Upper lobe of left lung (tissue), 6 donors: ENCODE data around the gene DNAAF5. TPM values are rescaled to one million over a fixed set of nuclear protein-coding genes. Genes with fewer than 3 reads are reported as not detected.

Source experiments
- ATAC-seq, 2 donors: fragments of 200-7000 bp; cut with Tn5 transposase; one replicate each; pipeline ENCODE4 v1.9.1; 2022; ENCODE audit warnings: mild to moderate bottlenecking in 2 of 2, moderate library complexity in 2 of 2; ENCODE audit not compliant: low FRiP score in 2 of 2
- DNase-seq, 2 donors: peaks; one replicate each; pipeline ENCODE4 v3.0.0-alpha.2; 2019 to 2020
- H3K27ac ChIP-seq, 4 donors: fragments of 200-600 bp; sonication (generic); one replicate each; pipeline ENCODE4 v1.5.1; 2016 to 2019
- H3K27me3 ChIP-seq, 4 donors: fragments of 200-600 bp; sonication (generic); one replicate each; pipeline ENCODE4 v1.5.1; 2017 to 2019
- H3K36me3 ChIP-seq, 4 donors: fragments of 200-600 bp; sonication (generic); one replicate each; pipeline ENCODE4 v1.5.1; 2016 to 2019
- H3K4me1 ChIP-seq, 4 donors: fragments of 200-600 bp; sonication (generic); one replicate each; pipeline ENCODE4 v1.5.1; 2018 to 2019
- H3K4me3 ChIP-seq, 4 donors: fragments of 200-600 bp; sonication (generic); one replicate each; pipeline ENCODE4 v1.5.1; 2017 to 2019; ENCODE audit warnings: mild to moderate bottlenecking in 2 of 4, moderate library complexity in 1 of 4
- H3K9me3 ChIP-seq, 4 donors: fragments of 200-600 bp; sonication (generic); one replicate each; pipeline ENCODE4 v1.5.1; 2018 to 2019
- CTCF ChIP-seq, 6 experiments: fragments of 450-650 bp in 4 of 6; fragments of 200-600 bp in 2 of 6; sonication (generic) in 2 of 6; IDR thresholded peaks; one replicate each; pipeline ENCODE4 v1.5.1; 2016 to 2019; ENCODE audit warnings: antibody characterized with exemption in 6 of 6
- EP300 ChIP-seq, 4 donors: sonication (generic); formaldehyde crosslinking; IDR thresholded peaks; one replicate each; pipeline ENCODE4 v1.5.1; 2017; ENCODE audit warnings: antibody characterized with exemption in 4 of 4, control low read depth in 2 of 4
- POLR2A ChIP-seq, 4 donors: fragments of 450-650 bp; IDR thresholded peaks; one replicate each; pipeline ENCODE4 v1.5.1; 2016 to 2017; ENCODE audit warnings: antibody characterized with exemption in 4 of 4, mild to moderate bottlenecking in 2 of 4
- POLR2AphosphoS5 ChIP-seq, 2 donors: sonication (generic); formaldehyde crosslinking; IDR thresholded peaks; one replicate each; pipeline ENCODE4 v1.5.1; 2017; ENCODE audit warnings: antibody characterized with exemption in 2 of 2
- WGBS, 2 donors: methylation state at CpG; one replicate each; pipeline ENCODE4 v1.1.5; 2017 to 2018; 5-methylcytosine and 5-hydroxymethylcytosine counted together
- total RNA-seq, 6 donors: library from RNA; depleted of rRNA in 4 of 6; stranded (reverse); fragments of >200 nt in 4 of 6; gene quantifications; one replicate each; pipeline versions ENCODE4 v1.1.0 to v1.2.1, GENCODE V29; 2016 to 2021
- donor health status: DM: no; HTN: no; CAD: no; lungs with moderate emphysema.
- donor health status: DM: no; HTN: yes; CAD: no; lungs with severe emphysema.

Gene DNAAF5
- total RNA-seq, 6 donors from 2014 or later = 18.2 to 35.6 (median 26.4) TPM

DNA sequence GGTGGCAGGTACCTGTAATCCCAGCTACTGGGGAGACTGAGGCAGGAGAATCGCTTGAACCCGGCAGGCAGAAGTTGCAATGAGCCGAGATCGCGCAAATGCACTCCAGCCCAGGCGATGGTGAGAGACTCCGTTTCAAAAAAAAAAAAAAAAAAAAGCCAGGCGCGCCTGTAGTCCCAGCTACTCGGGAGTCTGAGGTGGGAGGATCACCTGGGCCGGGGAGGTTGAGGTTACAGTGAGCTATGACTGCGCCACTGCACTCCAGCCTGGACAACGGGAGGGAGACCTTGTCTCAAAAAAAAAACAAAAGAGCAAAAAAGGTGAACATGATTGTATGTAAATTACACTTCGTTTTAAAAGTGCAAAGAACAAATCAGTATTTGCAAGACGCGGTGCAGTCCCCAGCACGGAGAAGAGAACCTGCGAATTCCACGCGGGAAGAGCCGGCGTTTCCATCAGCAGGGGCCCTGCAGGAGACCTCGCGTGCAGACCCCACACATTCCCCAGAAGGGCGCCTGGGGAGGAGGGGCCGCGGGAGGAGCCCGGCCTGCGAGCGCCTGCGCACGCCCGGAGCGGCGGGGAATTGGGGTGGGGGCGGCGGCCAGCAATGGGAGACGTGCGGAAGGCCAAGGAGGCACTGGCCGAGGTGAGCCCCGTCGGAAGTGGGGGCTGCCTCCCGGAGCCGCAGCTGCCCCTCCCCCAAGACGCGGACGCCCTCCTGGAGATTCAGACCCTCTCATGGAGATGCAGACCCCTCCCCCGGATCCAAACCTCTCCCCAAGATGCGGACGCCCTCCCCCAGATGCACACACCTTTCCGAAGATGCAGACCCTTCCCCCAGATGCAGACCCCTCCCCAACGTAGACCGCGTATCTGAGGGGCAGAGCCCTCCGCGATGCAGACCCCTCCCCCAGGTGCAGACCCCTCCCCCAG lies 89.1 kb downstream of the DNAAF5 start:
- no peak for ATAC-seq
- H3K4me3 ChIP-seq = peak overlapping the region; percentile 28 to 95 (median 80)
- H3K27ac ChIP-seq = peak overlapping the region; percentile 62 to 90 (median 66)
- TF ChIP-seq EP300 (IDR thresholded peaks at IDR 0.05) = no peak
- no peak for TF ChIP-seq CTCF (IDR thresholded peaks at IDR 0.05)
- no peak for TF ChIP-seq POLR2AphosphoS5 (IDR thresholded peaks at IDR 0.05)
- no peak for TF ChIP-seq POLR2A (IDR thresholded peaks at IDR 0.05)
- H3K9me3 ChIP-seq = no peaks in the 10 kb centered on the region
- no peaks in the 10 kb centered on the region for H3K36me3 ChIP-seq
- peak; percentile 37 to 89 for DNase-seq
- WGBS, 2 donors = 25 to 30% methylated on average over 37 of the region's 56 CpGs
- H3K4me1 ChIP-seq = peaks cover 37 to 54% (median 43%) of the 10 kb centered on the region in 4 donors
- H3K27me3 ChIP-seq = no peaks in the 10 kb centered on the region

DNA sequence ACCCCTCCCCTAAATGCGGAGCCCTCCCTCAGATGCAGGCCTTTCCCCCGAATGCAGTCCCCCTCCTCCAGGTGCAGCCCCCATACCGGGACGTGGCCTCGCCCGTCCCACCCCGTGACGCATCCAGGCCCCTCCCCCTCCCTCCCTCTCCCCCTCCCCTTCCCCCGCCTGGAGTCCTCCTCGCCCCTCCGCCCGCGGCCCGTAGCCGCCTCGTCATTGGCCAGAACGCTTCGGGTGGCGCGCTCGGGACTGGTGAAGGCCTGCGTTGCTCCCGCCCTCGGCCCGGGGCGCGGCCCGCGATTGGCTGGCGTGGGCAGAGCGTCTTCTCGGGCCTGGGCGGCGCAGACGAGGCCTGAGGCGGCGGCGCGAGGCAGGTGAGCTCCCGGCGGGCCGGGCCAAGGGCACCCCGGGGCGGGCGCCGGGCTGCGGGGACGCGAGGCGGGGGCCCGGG lies 89.8 kb downstream of the DNAAF5 start:
- H3K4me3 ChIP-seq = peak overlapping the region; percentile 28 to 95 (median 80)
- 0% methylated on average over 1 of the region's 51 CpGs; no CpG with 5 or more reads in 1 of the 2 donors for WGBS, 2 donors
- TF ChIP-seq POLR2AphosphoS5 (IDR thresholded peaks at IDR 0.05) = peak; percentile 84 to 93
- no peak for TF ChIP-seq EP300 (IDR thresholded peaks at IDR 0.05)
- TF ChIP-seq POLR2A (IDR thresholded peaks at IDR 0.05) = peak in 2 of 4 donors; percentile 48 to 82
- DNase-seq (peak; percentile 97 to 100), ATAC-seq (peak; percentile 95 to 97)
- H3K27me3 ChIP-seq = no peaks in the 10 kb centered on the region
- H3K9me3 ChIP-seq = no peaks in the 10 kb centered on the region
- H3K4me1 ChIP-seq = peaks cover 37 to 60% (median 44%) of the 10 kb centered on the region in 4 donors
- H3K36me3 ChIP-seq = no peaks in the 10 kb centered on the region
- H3K27ac ChIP-seq = peak overlapping the region; percentile 62 to 90 (median 82)

DNA sequence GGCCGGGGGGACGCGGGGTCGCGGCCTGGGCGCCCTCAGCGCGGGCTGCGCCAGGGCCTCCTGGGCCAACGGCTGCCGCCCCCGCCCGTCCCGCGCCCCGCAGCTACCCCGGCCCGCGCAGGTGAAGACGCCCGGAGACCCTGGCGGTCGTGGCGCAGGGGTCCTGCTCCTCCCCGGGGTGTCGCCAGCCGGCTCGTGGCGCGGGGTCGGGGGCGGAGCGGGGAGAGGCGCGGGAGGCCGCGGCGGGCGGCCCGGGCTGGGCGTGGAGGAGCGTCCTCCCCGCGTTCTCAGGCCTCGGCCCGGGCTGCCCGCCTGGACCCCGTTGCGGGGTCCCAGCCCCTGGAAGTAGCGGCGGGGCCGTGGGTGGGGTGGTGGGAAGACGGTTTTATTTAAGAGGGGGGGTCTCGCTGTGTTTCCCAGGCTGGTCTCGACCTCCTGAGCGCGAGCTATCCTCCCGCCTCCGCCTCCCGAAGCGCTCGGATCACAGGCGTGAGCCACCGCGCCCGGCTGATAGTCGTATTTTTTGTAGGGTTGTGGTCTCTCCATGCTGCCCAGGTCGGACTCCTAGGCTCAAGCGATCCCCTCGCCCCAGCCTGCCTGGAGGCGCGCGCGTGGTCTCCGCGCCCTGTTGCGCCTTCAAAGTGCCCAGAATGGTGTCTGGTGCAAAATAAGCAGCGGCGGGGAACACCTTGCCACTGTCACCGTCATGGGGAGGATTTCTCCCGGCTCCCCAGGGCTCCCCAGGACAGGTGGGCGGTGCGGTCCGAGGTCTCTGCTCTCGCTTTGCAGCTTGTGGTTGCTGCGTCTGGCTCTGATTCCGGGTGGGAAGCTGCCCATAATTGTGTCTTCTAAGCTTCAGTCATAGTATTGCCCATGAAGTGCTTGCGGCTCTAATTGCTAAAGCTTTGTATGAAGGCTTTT lies 90.5 kb downstream of the DNAAF5 start:
- Histone ChIP-seq H3K27me3 (no peaks in the 10 kb centered on the region), H3K4me3 (peak overlapping the region; percentile 58 to 95 (median 80)), H3K9me3 (no peaks in the 10 kb centered on the region), H3K4me1 (peaks cover 35 to 59% (median 49%) of the 10 kb centered on the region in 4 donors), H3K36me3 (no peaks in the 10 kb centered on the region), H3K27ac (peak overlapping the region; percentile 75 to 90 (median 82))
- TF ChIP-seq EP300 (IDR thresholded peaks at IDR 0.05) (no peak), CTCF (IDR thresholded peaks at IDR 0.05) (no peak), POLR2AphosphoS5 (IDR thresholded peaks at IDR 0.05) (no peak), POLR2A (IDR thresholded peaks at IDR 0.05) (no peak)
- ATAC-seq (no peak), DNase-seq (peak in 1 of 2 donors; percentile 89)
- 2 to 3% methylated on average over 21 of the region's 88 CpGs for WGBS, 2 donors

- H3K4me3 ChIP-seq = no peak overlapping the region
Measured at GRCh38 chr7:818031-818699, 91.7 kb downstream of the DNAAF5 start.

More at GRCh38 chr7:818031-818699, 91.7 kb downstream of the DNAAF5 start:
- H3K27me3 ChIP-seq = no peaks in the 10 kb centered on the region
- no peaks in the 10 kb centered on the region for H3K9me3 ChIP-seq
- ATAC-seq = no peak
- H3K36me3 ChIP-seq = no peaks in the 10 kb centered on the region
- 73 to 93% methylated on average over 8 of the region's 8 CpGs for WGBS, 2 donors
- H3K27ac ChIP-seq = no peak overlapping the region
- DNase-seq = no peak
- H3K4me1 ChIP-seq = peaks cover 26 to 53% (median 42%) of the 10 kb centered on the region in 4 donors
- peak in 5 of 6 experiments; percentile 23 to 51 (median 45) for TF ChIP-seq CTCF (IDR thresholded peaks at IDR 0.05)
- TF ChIP-seq POLR2A (IDR thresholded peaks at IDR 0.05) = no peak
- no peak for TF ChIP-seq EP300 (IDR thresholded peaks at IDR 0.05)
